Activated CD8-positive, alpha-beta memory T cell treated with anti-CD3 and anti-CD28 coated beads for 1 hour (primary cell): ENCODE measurements around the gene PRKRIP1.
"Not testable (repeated sequence)": the region's sequence is repeated elsewhere in the genome, so short reads cannot be mapped to it uniquely, and the experiment has no call there.

Source experiments
- DNase-seq, 2 donors: peaks; one replicate each; pipeline ENCODE4 v3.0.0-alpha.2; 2020; ENCODE audit warnings: low read depth in 1 of 2; ENCODE audit errors: extremely low read depth in 1 of 2

The PRKRIP1 gene

GRCh38 chr7:102403563-102403962, 7.4 kb downstream of the PRKRIP1 start:
- DNase-seq = no peak

- no peak for DNase-seq
Measured at GRCh38 chr7:102404005-102404861, 8.1 kb downstream of the PRKRIP1 start.

GRCh38 chr7:102404862-102405188, 8.7 kb downstream of the PRKRIP1 start:
- not testable (repeated sequence) for DNase-seq

GRCh38 chr7:102407910-102408309, 11.7 kb downstream of the PRKRIP1 start:
- no peak for DNase-seq

GRCh38 chr7:102408530-102408929, 12.4 kb downstream of the PRKRIP1 start:
- not testable (repeated sequence) for DNase-seq

GRCh38 chr7:102409340-102409739, 13.2 kb downstream of the PRKRIP1 start:
- no peak for DNase-seq

GRCh38 chr7:102410123-102410522, 14.0 kb downstream of the PRKRIP1 start:
- no peak for DNase-seq

- DNase-seq = no peak
Measured at GRCh38 chr7:102410918-102411317, 14.8 kb downstream of the PRKRIP1 start.

- peak in 1 of 2 donors; percentile 25 for DNase-seq
Measured at GRCh38 chr7:102412548-102412947, 16.4 kb downstream of the PRKRIP1 start.

GRCh38 chr7:102413091-102413490, 16.9 kb downstream of the PRKRIP1 start:
- no peak for DNase-seq

- no peak for DNase-seq
Measured at GRCh38 chr7:102413611-102414010, 17.4 kb downstream of the PRKRIP1 start.

GRCh38 chr7:102415685-102416225, 19.6 kb downstream of the PRKRIP1 start:
- peak in 1 of 2 donors; percentile 26 for DNase-seq

GRCh38 chr7:102416406-102416805, 20.2 kb downstream of the PRKRIP1 start:
- no peak for DNase-seq

GRCh38 chr7:102417105-102417504, 20.9 kb downstream of the PRKRIP1 start:
- no peak for DNase-seq

GRCh38 chr7:102418592-102418991, 22.4 kb downstream of the PRKRIP1 start:
- DNase-seq = no peak

- DNase-seq = no peak
Measured at GRCh38 chr7:102421706-102422240, 25.6 kb downstream of the PRKRIP1 start.

- DNase-seq = no peak
Measured at GRCh38 chr7:102424129-102424551, 28.0 kb downstream of the PRKRIP1 start.

GRCh38 chr7:102424787-102425218, 28.6 kb downstream of the PRKRIP1 start:
- DNase-seq = no peak

- DNase-seq = peak; percentile 68 to 71
Measured at GRCh38 chr7:102425639-102426267, 29.6 kb downstream of the PRKRIP1 start.

GRCh38 chr7:102426268-102427018, 30.3 kb downstream of the PRKRIP1 start:
- peak in 1 of 2 donors; percentile 25 for DNase-seq

GRCh38 chr7:102427019-102427405, 30.8 kb downstream of the PRKRIP1 start:
- DNase-seq = no peak
